Measurements from ENCODE around the gene HIVEP3.

DNA sequence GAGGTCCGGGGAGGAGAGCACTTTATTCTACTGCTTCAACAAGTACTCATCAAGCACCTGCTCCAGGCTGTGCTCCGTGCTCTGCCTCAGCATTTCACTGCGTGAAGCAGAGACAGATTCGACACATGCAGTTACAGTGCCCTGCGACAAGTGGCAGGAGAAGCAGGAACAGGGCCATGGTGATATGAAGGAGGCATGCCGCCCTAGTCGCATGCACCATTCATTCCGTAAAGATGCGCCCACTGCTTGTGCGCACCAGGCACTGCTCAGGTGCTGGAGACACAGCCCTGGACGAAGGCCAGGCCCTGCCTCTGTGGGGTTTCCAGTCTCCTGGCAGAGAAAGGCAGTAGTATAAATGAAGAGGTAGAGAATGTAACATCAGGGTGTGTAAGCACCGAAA, 206.6 kb downstream of the HIVEP3 start:
- TF ChIP-seq, protein P1, sequence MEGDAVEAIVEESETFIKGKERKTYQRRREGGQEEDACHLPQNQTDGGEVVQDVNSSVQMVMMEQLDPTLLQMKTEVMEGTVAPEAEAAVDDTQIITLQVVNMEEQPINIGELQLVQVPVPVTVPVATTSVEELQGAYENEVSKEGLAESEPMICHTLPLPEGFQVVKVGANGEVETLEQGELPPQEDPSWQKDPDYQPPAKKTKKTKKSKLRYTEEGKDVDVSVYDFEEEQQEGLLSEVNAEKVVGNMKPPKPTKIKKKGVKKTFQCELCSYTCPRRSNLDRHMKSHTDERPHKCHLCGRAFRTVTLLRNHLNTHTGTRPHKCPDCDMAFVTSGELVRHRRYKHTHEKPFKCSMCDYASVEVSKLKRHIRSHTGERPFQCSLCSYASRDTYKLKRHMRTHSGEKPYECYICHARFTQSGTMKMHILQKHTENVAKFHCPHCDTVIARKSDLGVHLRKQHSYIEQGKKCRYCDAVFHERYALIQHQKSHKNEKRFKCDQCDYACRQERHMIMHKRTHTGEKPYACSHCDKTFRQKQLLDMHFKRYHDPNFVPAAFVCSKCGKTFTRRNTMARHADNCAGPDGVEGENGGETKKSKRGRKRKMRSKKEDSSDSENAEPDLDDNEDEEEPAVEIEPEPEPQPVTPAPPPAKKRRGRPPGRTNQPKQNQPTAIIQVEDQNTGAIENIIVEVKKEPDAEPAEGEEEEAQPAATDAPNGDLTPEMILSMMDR (conservative IDR thresholded peaks at IDR 0.05; ENCODE audit: low read length) = no peak
- TF ChIP-seq EZH2phosphoT487 (IDR thresholded peaks at IDR 0.05; ENCODE audit: borderline replicate concordance) = no peak

Data from Loucy (cell line).